Activated CD8-positive, alpha-beta memory T cell treated with anti-CD3 and anti-CD28 coated beads for 24 hours (primary cell): Measurements from ENCODE around the gene SHANK1.

Experiments used
- DNase-seq: peaks from one replicate; pipeline ENCODE4 v3.0.0-alpha.2; 2020

Gene SHANK1

DNA sequence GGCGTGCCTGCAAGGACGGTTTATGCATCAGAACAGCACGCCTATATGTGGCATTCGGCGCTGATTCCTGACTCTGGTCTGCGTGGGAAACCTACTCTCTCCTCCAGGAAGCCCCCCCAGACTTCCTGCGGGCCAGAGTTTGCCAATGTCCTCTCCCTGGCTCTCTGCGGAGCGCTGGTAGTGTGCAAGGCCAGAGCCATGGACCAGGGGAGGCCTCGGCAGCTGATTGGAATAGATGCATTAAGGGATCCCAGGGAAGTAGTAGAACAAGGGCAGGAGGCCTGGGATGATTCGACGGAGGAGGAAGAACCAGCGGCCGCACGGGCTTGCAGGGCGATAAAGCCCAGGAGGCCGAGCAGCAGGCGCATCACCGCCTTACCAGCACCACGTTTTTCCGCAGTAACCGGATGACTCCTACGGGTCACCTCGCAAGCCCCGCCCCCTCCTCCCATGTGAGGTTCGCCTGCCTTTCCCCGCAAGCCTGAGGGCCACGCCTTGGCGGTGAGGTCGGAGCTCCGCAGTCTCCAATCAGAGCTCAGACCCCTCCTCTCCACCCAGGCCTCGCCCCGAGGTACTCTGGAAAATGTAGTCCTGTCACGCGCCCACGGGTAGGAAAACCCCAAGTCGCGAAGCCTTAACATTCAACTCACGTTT is 8.6 kb upstream of the SHANK1 start:
- DNase-seq, result peak; percentile 91

- DNase-seq, result no peak
These were observed 6.3 kb upstream of the SHANK1 start for GRCh38 chr19:50725911-50726230.

- no peak for DNase-seq
These were observed 5.8 kb upstream of the SHANK1 start for GRCh38 chr19:50725218-50725910.

GRCh38 chr19:50724522-50725217 is 5.1 kb upstream of the SHANK1 start:
- peak; percentile 97 for DNase-seq

- no peak for DNase-seq
These were observed 4.3 kb upstream of the SHANK1 start for GRCh38 chr19:50723735-50724521.

DNA sequence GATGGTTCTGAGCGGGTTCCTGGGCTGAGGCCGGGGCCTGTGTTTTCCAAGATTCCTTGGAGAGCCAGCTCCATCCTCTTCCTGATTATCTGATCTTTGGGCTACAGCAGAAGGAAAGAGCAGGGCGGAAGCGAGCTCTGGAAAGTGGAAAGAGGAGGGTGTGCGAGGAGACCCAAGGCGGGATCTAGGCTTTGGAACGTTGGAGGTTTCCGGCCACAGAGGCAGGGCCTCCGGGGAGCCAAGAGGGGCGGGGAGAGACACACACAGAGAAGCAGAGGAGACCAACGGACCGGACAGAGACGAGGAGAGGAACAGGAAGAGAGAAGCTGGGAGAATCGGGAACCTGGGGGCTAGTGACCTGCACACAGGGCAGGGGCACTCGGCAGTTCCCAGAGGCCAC is 3.5 kb upstream of the SHANK1 start, which contains the start of gene CLEC11A:
TSS of gene CLEC11A (plus strand) at position 296 of the 400 bp plus-strand sequence. CDS start 162 bp downstream, outside the sequence.
- DNase-seq, result no peak

- no peak for DNase-seq
These were observed 2.8 kb upstream of the SHANK1 start for GRCh38 chr19:50722201-50723013.

DNA sequence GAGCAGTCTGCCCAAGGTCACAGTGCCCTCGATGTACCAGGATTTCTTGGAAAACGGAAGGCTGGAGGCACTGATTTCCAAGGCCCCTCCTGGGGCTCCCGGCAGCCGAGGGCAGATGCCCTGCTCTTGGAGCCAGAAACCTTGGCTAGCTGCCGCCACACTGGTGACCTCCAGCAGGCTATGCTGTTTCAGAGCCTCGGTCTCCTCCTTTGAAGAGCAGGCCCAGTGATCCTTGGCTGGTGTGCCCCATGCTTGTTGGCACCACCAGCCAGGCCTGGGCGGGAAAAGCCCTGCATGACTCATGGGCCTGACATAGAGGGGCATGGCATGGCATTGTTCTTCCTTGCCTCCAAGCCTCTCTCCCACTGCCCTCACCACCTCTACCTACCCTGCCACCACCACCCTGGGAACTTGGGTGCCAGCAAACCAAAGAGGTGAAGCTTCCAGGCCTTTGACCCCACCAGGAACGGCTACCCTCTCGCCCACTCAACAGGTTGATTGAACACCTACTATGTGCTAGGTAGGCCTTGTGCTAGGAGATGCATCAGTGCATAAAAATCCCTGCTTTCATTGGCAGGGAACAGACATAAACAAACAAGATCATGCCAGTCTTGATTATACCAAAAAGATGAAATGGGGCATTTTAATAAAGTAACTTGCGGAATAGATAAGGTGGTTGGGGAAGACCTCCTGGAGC is 2.0 kb upstream of the SHANK1 start:
- no peak for DNase-seq

DNA sequence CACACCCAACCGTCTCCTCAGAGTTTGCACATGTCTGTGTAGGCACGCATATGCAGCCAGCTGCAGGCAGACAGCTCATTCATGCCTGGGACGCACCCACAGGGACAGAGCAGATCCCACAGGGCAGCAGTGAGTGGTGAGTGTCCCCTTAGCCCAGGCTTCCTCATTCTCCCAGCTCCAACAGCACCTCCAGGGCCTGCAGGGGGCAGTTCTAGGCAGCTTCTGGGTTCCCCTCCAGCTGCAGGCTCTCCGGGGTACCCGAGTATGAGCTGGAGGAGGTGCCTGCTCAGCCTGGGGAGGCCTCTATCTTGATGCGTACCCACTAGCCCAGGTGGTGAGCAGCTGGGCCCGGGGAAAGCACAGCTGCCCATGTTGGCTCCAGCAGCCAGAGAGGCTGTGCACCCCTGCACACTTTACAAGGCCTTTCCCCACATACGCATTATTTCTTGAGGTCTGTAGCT is 1.3 kb upstream of the SHANK1 start:
- no peak for DNase-seq

DNA sequence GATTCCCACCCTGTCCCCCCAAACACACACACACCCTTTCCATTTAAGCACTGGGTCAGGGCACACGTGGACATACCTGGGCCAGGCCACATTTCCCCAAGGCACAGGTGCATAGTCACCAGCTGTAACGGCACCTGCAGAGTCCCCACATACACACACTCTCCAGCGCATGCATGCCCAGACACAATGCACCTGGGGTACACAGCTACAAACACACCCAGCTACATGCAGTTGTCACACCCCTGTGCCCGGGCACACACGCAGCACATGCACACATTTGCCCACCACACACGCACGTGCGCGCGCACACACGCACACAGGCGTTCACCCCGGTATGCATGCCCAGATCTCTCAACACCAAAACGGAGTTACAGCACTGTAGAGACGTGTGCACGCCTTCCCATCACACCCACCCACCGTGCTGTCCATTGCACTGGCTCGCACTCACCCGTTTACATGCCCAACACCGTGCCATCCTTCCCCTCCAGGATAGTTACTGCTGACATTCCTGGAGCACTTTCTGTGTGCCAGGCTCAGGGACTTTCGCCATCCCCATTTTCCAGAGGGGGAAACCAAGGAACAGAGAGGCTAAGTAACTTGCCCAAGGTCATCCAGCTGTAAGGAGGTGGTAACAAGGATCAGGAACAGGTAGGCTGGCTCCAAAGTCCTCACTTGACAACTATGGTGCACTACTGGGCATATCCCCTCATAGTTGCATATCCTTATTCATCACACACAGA is 749 bp upstream of the SHANK1 start:
- no peak for DNase-seq

- DNase-seq, result no peak
These were observed 525 bp downstream of the SHANK1 start for GRCh38 chr19:50719119-50719435.

DNA sequence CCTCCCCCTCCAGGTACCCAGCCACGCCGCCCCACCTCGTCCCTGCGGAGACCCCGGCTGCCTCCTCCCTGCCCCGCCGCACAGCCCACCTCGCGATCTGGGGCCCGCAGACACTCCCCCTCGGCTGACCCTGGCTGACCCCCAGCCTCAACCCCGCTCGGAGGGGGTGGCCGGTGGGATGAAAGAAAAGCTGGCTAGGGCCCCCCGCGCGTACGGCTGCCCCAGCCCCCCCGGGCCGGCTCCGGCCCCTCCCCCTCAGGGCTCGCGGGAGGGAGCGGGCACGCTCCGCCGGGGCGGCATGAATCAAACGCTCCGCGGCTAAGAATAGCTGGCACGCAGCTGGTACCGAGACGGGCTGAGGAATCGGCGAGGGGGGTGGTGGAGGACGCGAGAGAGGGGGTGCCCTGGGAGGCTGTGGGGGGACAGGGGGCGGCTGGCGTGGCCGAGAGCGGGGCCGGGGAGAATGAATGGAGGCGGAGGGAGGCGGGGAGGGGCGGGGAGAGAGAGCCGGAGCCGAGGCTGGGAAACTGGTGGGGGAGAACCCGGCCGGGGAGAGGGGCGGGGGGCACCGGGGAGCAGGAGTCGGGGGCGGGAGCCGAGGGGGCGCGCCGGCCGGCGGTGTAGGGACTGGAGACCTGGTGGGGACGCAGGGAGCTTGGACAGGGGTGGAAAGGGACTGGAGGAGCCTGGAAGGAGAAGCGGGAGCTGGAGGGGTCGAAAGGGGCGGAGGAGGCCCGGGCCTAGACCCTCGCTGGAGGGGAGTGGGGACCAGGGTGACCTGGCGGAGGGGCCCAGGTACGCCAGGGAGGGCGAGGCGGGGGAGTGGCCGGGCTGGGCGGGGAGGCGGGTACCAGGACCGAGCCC is 1.1 kb downstream of the SHANK1 start:
- DNase-seq, result no peak

GRCh38 chr19:50717891-50718254 is 1.7 kb downstream of the SHANK1 start:
- DNase-seq, result no peak

DNA sequence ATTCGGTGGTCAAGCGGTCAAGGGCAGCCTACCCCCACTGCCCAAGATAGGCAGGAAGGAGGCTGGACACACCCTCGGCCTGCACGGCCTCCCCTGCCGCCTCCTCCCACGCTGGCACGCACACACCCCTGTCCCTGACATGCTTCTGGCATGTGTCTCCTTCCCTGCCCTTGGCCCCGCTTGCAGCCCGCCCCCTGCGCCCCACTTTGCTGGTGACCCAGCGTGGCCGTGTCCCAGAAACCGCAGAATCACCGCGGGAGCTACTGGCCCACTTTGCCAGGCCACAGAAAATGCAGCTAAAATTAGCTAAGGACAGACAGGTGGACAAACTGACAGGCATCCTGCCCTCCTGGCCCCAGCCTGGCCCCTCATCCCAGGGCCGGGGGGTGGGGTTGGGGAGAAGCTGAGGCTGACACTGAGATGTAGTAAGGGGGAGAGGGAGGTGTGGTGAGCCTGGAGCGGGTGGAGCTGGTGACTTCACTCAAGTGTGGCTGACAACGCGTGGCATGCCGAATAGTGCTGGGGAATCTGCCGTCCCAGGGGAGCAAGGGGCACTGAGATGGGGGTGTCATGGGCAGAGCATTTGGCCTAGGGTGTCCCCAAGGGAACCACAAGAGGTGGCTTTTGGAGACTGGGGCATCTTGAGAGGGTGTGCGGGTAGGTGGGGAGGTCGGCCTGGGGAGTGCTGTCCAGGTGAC is 2.4 kb downstream of the SHANK1 start:
- no peak for DNase-seq

DNA sequence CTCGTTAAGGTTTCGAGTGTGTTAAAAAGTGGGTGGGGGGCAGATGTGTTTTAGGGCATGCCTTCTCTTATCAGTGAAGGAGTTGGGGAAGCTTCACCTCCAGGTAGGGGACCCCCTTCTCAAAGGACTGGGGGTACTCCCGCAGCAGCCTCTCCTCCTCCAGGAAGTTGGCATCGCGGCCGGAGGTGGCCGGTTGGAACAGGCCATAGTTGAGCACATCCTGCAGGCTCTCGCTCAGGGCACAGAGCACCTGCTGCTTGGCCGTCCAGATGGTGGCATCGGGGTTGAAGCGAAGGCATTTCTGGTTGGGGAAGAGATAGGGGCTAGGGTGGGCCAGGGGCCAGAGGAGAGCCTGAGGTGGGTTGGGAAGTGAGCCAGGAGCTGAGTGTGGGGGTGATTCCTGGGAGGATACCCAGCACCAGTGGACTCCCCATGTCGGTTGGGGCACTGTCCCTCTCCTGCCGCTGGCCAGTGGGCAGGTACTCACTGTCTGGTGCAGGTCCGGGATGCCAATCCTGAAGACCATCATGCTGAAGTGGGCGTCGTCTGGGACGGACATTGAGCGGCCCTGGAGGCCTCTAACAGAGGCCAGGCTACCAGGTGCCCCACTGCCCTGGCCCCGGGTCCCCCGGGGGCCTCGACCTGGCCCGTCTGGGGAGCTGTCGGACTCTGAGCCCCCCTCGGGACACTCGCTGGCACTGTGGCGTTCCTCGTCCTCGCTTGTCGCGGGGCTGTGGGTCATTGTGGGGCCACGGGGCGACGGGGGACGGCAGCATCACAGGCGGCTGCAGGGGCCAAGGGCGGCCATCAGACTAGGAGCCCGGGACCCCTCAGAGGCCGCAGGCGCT is 3.2 kb downstream of the SHANK1 start:
- DNase-seq, result no peak

GRCh38 chr19:50713556-50714236 is 5.9 kb downstream of the SHANK1 start:
- DNase-seq, result no peak

DNA sequence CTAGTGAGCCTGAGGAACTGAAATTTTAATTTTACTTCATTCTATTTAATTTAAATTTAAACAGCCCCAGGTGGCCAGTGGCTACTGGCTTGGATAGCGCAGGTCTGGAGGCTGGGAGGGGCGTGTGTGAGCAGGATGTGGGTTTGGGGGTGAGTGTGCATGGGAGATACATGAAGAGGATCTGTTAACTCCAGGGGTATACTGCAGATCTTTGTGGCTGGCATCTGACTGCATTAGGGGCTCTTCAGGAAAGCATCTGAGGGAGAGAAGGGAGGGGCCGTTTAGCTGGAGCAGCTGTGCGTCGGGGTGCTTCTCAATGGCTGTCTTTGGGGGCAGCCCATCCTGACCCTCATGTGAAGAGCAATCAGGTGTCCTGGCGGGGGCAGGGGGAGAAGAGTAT is 6.8 kb downstream of the SHANK1 start:
- DNase-seq, result no peak

- DNase-seq, result no peak
These were observed 7.8 kb downstream of the SHANK1 start for GRCh38 chr19:50711805-50712204.
